Mammary epithelial cell (primary cell): Measurements from ENCODE around the gene TM2D1.

Source experiments
- EZH2 ChIP-seq: IDR thresholded peaks from 2 replicates; pipeline ENCODE4 v1.6.1; 2012; ENCODE audit warnings: low read length, inconsistent platforms, borderline replicate concordance
- TF ChIP-seq, protein P1 (sequence below), 2 donors: IDR thresholded peaks in 1 of 2; conservative IDR thresholded peaks in 1 of 2; 2 replicates each; pipeline ENCODE4 v1.5.1; 2011 to 2012; ENCODE audit warnings: inconsistent platforms in 2 of 2, low read length in 2 of 2, mild to moderate bottlenecking in 2 of 2, control low read depth in 1 of 2, low read depth in 1 of 2; ENCODE audit not compliant: insufficient read depth in 1 of 2; ENCODE audit errors: extremely low read depth in 1 of 2

DNA sequence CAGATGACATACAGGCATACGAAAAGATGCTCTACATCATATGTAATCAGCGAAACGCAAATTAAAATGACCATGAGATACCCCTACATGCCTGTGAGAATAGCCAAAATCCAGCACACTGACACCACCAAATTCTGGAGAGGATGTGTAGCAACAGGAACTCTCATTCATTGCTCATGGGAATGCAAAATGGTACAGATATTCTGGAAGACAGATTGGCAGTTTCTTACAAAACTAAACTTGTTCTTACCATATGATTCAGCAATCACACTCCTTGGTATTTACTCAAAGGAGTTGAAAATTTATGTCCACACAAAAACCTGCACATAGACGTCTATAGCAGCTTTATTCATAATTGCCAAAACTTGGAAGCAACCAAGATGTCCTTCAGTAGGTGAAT lies 52.6 kb downstream of the TM2D1 start:
- TF ChIP-seq, protein P1, sequence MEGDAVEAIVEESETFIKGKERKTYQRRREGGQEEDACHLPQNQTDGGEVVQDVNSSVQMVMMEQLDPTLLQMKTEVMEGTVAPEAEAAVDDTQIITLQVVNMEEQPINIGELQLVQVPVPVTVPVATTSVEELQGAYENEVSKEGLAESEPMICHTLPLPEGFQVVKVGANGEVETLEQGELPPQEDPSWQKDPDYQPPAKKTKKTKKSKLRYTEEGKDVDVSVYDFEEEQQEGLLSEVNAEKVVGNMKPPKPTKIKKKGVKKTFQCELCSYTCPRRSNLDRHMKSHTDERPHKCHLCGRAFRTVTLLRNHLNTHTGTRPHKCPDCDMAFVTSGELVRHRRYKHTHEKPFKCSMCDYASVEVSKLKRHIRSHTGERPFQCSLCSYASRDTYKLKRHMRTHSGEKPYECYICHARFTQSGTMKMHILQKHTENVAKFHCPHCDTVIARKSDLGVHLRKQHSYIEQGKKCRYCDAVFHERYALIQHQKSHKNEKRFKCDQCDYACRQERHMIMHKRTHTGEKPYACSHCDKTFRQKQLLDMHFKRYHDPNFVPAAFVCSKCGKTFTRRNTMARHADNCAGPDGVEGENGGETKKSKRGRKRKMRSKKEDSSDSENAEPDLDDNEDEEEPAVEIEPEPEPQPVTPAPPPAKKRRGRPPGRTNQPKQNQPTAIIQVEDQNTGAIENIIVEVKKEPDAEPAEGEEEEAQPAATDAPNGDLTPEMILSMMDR (conservative IDR thresholded peaks at IDR 0.05 in 1 of 2, IDR thresholded peaks at IDR 0.05 in 1 of 2; ENCODE audit: extremely low read depth in 1 of 2, insufficient read depth in 1 of 2, low read depth in 1 of 2, low read length in 2 of 2): no peak
- no peak for TF ChIP-seq EZH2
